Measurements from ENCODE around the gene P4HA3.
"Not testable (repeated sequence)": the region's sequence is repeated elsewhere in the genome, so short reads cannot be mapped to it uniquely, and the experiment has no call there.

Gene P4HA3

GRCh38 chr11:74311352-74311926 lies at the start of gene P4HA3:
TSS of gene P4HA3 (minus strand) at chr11:74311640. CDS start at chr11:74311611, 29 bp downstream.
- peak; percentile 56 for DNase-seq (ENCODE audit: low spot score)

- DNase-seq (ENCODE audit: low spot score): no peak
These were observed 46.0 kb upstream of the P4HA3 start for GRCh38 chr11:74357449-74357848.

GRCh38 chr11:74355626-74356025 lies 44.2 kb upstream of the P4HA3 start:
- DNase-seq (ENCODE audit: low spot score): no peak

GRCh38 chr11:74354036-74354435 lies 42.6 kb upstream of the P4HA3 start:
- DNase-seq (ENCODE audit: low spot score): no peak

GRCh38 chr11:74347381-74347780 lies 35.9 kb upstream of the P4HA3 start:
- no peak for DNase-seq (ENCODE audit: low spot score)

- DNase-seq (ENCODE audit: low spot score): no peak
These were observed 34.0 kb upstream of the P4HA3 start for GRCh38 chr11:74345420-74345819.

- DNase-seq (ENCODE audit: low spot score): no peak
These were observed 30.5 kb upstream of the P4HA3 start for GRCh38 chr11:74341921-74342320.

GRCh38 chr11:74339619-74340018 lies 28.2 kb upstream of the P4HA3 start:
- no peak for DNase-seq (ENCODE audit: low spot score)

GRCh38 chr11:74338963-74339362 lies 27.5 kb upstream of the P4HA3 start:
- DNase-seq (ENCODE audit: low spot score): no peak

- no peak for DNase-seq (ENCODE audit: low spot score)
These were observed 21.8 kb upstream of the P4HA3 start for GRCh38 chr11:74333193-74333592.

GRCh38 chr11:74332291-74332690 lies 20.9 kb upstream of the P4HA3 start:
- DNase-seq (ENCODE audit: low spot score): no peak

- not testable (repeated sequence) for DNase-seq (ENCODE audit: low spot score)
These were observed 19.6 kb upstream of the P4HA3 start for GRCh38 chr11:74331000-74331399.

GRCh38 chr11:74330075-74330858 lies 18.8 kb upstream of the P4HA3 start:
- peak; percentile 65 for DNase-seq (ENCODE audit: low spot score)

- DNase-seq (ENCODE audit: low spot score): no peak
These were observed 15.6 kb upstream of the P4HA3 start for GRCh38 chr11:74327076-74327475.

- DNase-seq (ENCODE audit: low spot score): no peak
These were observed 15.2 kb upstream of the P4HA3 start for GRCh38 chr11:74326665-74327064.

GRCh38 chr11:74325649-74326645 lies 14.5 kb upstream of the P4HA3 start:
- DNase-seq (ENCODE audit: low spot score): no peak

GRCh38 chr11:74322667-74323066 lies 11.2 kb upstream of the P4HA3 start:
- DNase-seq (ENCODE audit: low spot score): no peak

- peak; percentile 22 for DNase-seq (ENCODE audit: low spot score)
These were observed 10.2 kb upstream of the P4HA3 start for GRCh38 chr11:74321487-74322188.

GRCh38 chr11:74320538-74320937 lies 9.1 kb upstream of the P4HA3 start:
- DNase-seq (ENCODE audit: low spot score): no peak

- DNase-seq (ENCODE audit: low spot score): no peak
These were observed 7.8 kb upstream of the P4HA3 start for GRCh38 chr11:74319139-74319816.

GRCh38 chr11:74318241-74318932 lies 6.9 kb upstream of the P4HA3 start:
- DNase-seq (ENCODE audit: low spot score): no peak

All from hematopoietic multipotent progenitor cell treated with erythropoietin and hydrocortisone succinate and interleukin-3 and kit ligand, for 17 days (in vitro differentiated cells).